ENCODE data around the gene ETHE1. TPM values are rescaled to one million over a fixed set of nuclear protein-coding genes. Genes with fewer than 3 reads are reported as not detected.

The ETHE1 gene
- total and polyA plus RNA-seq, 2 donors (not counting 1 experiment from before 2014, with no cell fraction given): 16.0 to 39.4 TPM

- Histone ChIP-seq H3K27me3 (replicated peaks in 1 of 4; ENCODE audit: control extremely low read depth in 1 of 4, control insufficient read depth in 3 of 4, insufficient read depth in 4 of 4, low read length in 3 of 4) (no peaks in the 10 kb centered on the region), H2AFZ (ENCODE audit: insufficient read depth, low read depth, low read length, poor library complexity, severe bottlenecking) (no peak overlapping the region), H4K20me1 (ENCODE audit: control insufficient read depth, insufficient read depth, low read length, poor library complexity, severe bottlenecking) (peaks cover 28% of the 10 kb centered on the region), H3K9ac (ENCODE audit: low read length) (no peak overlapping the region), H3K4me2 (replicated peaks; ENCODE audit: low read depth, low read length, poor library complexity, severe bottlenecking) (no peak overlapping the region), H3K36me3 (replicated peaks in 1 of 2; ENCODE audit: control extremely low read depth in 1 of 2, control insufficient read depth in 1 of 2, extremely low read depth in 1 of 2, insufficient read depth in 2 of 2, low read length in 1 of 2) (peaks cover 7 to 66% of the 10 kb centered on the region in 2 experiments), H3K4me3 (ENCODE audit: control extremely low read depth in 1 of 5, extremely low read depth in 1 of 5, insufficient read depth in 1 of 5, low read depth in 2 of 5, low read length in 4 of 5) (no peak overlapping the region), H3K27ac (ENCODE audit: low read length in 2 of 2) (no peak overlapping the region), H3K79me2 (ENCODE audit: control insufficient read depth, insufficient read depth, low read length) (peaks cover 30% of the 10 kb centered on the region), H3K9me3 (ENCODE audit: control extremely low read depth in 1 of 3, control insufficient read depth in 2 of 3, insufficient read depth in 1 of 3, low read length in 2 of 3) (no peaks in the 10 kb centered on the region), H3K4me1 (ENCODE audit: control insufficient read depth in 2 of 2, insufficient read depth in 2 of 2, low read length in 2 of 2) (peaks cover 0 to 9% of the 10 kb centered on the region in 2 donors)
- intact Hi-C loops (cut with micrococcal nuclease): no loop called here
- ATAC-seq (ENCODE audit: low read depth) (no peak), DNase-seq (no peak)
- POLR2A ChIA-PET: no interaction called here
- Mint-ChIP-seq H3K4me3 (no peak overlapping the region), H3K27me3 (no peaks in the 10 kb centered on the region), H3K27ac (no peak overlapping the region), H3K4me1 (peaks cover 7% of the 10 kb centered on the region), H3K9me3 (ENCODE audit: insufficient read depth) (no peaks in the 10 kb centered on the region)
- TF ChIP-seq EZH2 (IDR thresholded peaks at IDR 0.05; ENCODE audit: borderline replicate concordance, insufficient read depth, low read depth, low read length, poor library complexity, severe bottlenecking): no peak
- no peak for TF ChIP-seq CTCF (IDR thresholded peaks at IDR 0.05)
- CTCF ChIA-PET: interaction anchor here (0.6 to 8.9 kb wide), 2 partner anchors 28 to 42 kb away, joined by 3 to 126 read pairs; partner anchors contain the start of genes IRGQ and ZNF576
- WGBS (ENCODE audit: insufficient coverage): 80% methylated on average over 1 of the region's 3 CpGs
Observed at GRCh38 chr19:43552198-43552450, 25.1 kb upstream of the ETHE1 start.

- ChIA-PET CTCF (interaction anchor here (8.9 kb wide), 1 partner anchor 43 kb away, joined by 126 read pairs; the partner anchor contains the start of genes IRGQ and ZNF576), POLR2A (no interaction called here)
- H3K9me3 ChIP-seq (ENCODE audit: control extremely low read depth in 1 of 3, control insufficient read depth in 2 of 3, insufficient read depth in 1 of 3, low read length in 2 of 3): no peaks in the 10 kb centered on the region
- intact Hi-C loops (cut with micrococcal nuclease): no loop called here
- no peaks in the 10 kb centered on the region for H3K9me3 Mint-ChIP-seq (ENCODE audit: insufficient read depth)
- DNase-seq (no peak), ATAC-seq (ENCODE audit: low read depth) (no peak)
- H3K4me3 ChIP-seq (ENCODE audit: control extremely low read depth in 1 of 5, extremely low read depth in 1 of 5, insufficient read depth in 1 of 5, low read depth in 2 of 5, low read length in 4 of 5): no peak overlapping the region
- H3K9ac ChIP-seq (ENCODE audit: low read length): no peak overlapping the region
- H4K20me1 ChIP-seq (ENCODE audit: control insufficient read depth, insufficient read depth, low read length, poor library complexity, severe bottlenecking): peaks cover 28% of the 10 kb centered on the region
- H3K79me2 ChIP-seq (ENCODE audit: control insufficient read depth, insufficient read depth, low read length): peaks cover 29% of the 10 kb centered on the region
- peaks cover 0 to 9% of the 10 kb centered on the region in 2 donors for H3K4me1 ChIP-seq (ENCODE audit: control insufficient read depth in 2 of 2, insufficient read depth in 2 of 2, low read length in 2 of 2)
- TF ChIP-seq EZH2 (IDR thresholded peaks at IDR 0.05; ENCODE audit: borderline replicate concordance, insufficient read depth, low read depth, low read length, poor library complexity, severe bottlenecking) (no peak), CTCF (IDR thresholded peaks at IDR 0.05) (no peak)
- H3K4me3 Mint-ChIP-seq: no peak overlapping the region
- no peak overlapping the region for H3K27ac ChIP-seq (ENCODE audit: low read length in 2 of 2)
- H3K27ac Mint-ChIP-seq: no peak overlapping the region
- H2AFZ ChIP-seq (ENCODE audit: insufficient read depth, low read depth, low read length, poor library complexity, severe bottlenecking): no peak overlapping the region
- H3K4me2 ChIP-seq (replicated peaks; ENCODE audit: low read depth, low read length, poor library complexity, severe bottlenecking): no peak overlapping the region
- H3K36me3 ChIP-seq (replicated peaks in 1 of 2; ENCODE audit: control extremely low read depth in 1 of 2, control insufficient read depth in 1 of 2, extremely low read depth in 1 of 2, insufficient read depth in 2 of 2, low read length in 1 of 2): peaks cover 7 to 70% of the 10 kb centered on the region in 2 experiments
- WGBS (ENCODE audit: insufficient coverage): 93% methylated on average over 20 of the region's 23 CpGs
- H3K4me1 Mint-ChIP-seq: peaks cover 7% of the 10 kb centered on the region
- no peaks in the 10 kb centered on the region for H3K27me3 ChIP-seq (replicated peaks in 1 of 4; ENCODE audit: control extremely low read depth in 1 of 4, control insufficient read depth in 3 of 4, insufficient read depth in 4 of 4, low read length in 3 of 4)
- no peaks in the 10 kb centered on the region for H3K27me3 Mint-ChIP-seq
Observed at GRCh38 chr19:43551399-43552197, 24.6 kb upstream of the ETHE1 start.

Data from B cell (primary cell).